ENCODE data around the gene OSMR. TPM values are rescaled to one million over a fixed set of nuclear protein-coding genes. Genes with fewer than 3 reads are reported as not detected.

OSMR gene
- total RNA-seq, 1 experiment from 2014 or later: 31.6 TPM

DNA sequence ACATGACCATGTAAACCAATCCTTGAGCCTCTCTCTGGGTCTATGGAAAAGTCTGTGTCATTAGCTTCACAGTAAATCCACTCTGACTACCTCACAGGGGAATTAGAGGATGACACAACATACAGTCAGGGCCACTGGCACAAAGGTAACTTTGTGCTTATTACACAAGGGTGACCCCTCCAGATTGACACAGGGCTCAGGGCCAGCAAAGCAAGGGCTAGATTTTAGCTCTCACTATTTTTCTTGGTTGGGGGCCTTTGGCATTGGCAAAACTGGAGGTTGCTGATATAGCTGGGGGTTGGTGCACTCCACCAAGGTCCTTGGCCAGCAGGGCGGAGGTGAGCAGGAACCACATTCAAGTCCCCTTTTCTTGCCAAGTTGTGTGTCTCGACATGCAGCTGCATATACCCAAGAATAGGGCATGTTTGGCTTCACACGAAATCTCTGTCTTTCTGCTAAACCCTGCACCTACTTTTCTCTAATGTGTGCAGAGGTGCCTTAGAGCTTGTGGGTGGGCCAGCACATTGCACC, 15.2 kb upstream of the OSMR start:
- no peaks in the 10 kb centered on the region for H3K27me3 ChIP-seq (replicated peaks; ENCODE audit: insufficient read depth, low read depth, low read length, poor library complexity)
- no peaks in the 10 kb centered on the region for H3K9me3 ChIP-seq (ENCODE audit: low read depth, low read length, poor library complexity, severe bottlenecking)
- DNase-seq (ENCODE audit: low spot score): no peak
- POLR2A ChIA-PET (ENCODE audit: low non-redundant PET): no interaction called here
- no TSS peak for BruUV-seq (replicated peaks)
- intact Hi-C loops (cut with micrococcal nuclease; ENCODE audit: unreplicated experiment): loop anchor here (5.0 kb wide), 1 partner anchor 92 kb away; no protein-coding TSS in a partner anchor
- TF ChIP-seq, protein P1, sequence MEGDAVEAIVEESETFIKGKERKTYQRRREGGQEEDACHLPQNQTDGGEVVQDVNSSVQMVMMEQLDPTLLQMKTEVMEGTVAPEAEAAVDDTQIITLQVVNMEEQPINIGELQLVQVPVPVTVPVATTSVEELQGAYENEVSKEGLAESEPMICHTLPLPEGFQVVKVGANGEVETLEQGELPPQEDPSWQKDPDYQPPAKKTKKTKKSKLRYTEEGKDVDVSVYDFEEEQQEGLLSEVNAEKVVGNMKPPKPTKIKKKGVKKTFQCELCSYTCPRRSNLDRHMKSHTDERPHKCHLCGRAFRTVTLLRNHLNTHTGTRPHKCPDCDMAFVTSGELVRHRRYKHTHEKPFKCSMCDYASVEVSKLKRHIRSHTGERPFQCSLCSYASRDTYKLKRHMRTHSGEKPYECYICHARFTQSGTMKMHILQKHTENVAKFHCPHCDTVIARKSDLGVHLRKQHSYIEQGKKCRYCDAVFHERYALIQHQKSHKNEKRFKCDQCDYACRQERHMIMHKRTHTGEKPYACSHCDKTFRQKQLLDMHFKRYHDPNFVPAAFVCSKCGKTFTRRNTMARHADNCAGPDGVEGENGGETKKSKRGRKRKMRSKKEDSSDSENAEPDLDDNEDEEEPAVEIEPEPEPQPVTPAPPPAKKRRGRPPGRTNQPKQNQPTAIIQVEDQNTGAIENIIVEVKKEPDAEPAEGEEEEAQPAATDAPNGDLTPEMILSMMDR (conservative IDR thresholded peaks at IDR 0.05; ENCODE audit: low read depth, low read length): no peak
- no peak for TF ChIP-seq EZH2 (IDR thresholded peaks at IDR 0.05; ENCODE audit: borderline replicate concordance, low read depth, low read length, poor library complexity, severe bottlenecking)
- H3K4me1 ChIP-seq (ENCODE audit: insufficient read depth, low read length, poor library complexity, severe bottlenecking): peaks cover 19% of the 10 kb centered on the region
- CTCF ChIA-PET: interaction anchor here (0.9 kb wide), 1 partner anchor 94 kb away, joined by 4 read pairs; no protein-coding TSS in a partner anchor
- no peak overlapping the region for H3K27ac ChIP-seq (ENCODE audit: low read depth, low read length, poor library complexity, severe bottlenecking)
- H3K36me3 ChIP-seq (ENCODE audit: insufficient read depth, low read length, poor library complexity, severe bottlenecking): no peaks in the 10 kb centered on the region
- no peak overlapping the region for H3K4me3 ChIP-seq (ENCODE audit: low read depth, low read length, poor library complexity, severe bottlenecking)

DNA sequence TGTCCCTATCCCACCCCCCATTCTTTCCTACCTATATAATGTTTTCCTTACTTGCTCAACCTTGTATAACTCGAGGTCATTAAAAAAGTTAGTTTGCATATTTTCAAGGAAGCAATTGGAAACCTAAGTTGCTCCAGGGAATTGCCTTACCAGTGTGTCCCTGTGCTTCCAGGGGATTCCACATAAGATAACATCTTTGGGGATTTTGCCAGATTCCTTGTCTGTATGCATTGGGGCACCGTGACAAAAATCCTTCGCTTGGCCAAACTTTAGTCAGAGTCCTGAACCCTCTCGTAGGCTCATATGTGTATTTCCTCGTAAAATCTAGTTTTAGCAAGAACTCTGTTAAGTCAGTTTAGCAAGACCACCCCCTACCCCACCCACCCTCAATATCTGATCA, 14.7 kb upstream of the OSMR start:
- no TSS peak for BruUV-seq (replicated peaks)
- intact Hi-C loops (cut with micrococcal nuclease; ENCODE audit: unreplicated experiment): loop anchor here (5.0 kb wide), 1 partner anchor 91 kb away; no protein-coding TSS in a partner anchor
- Histone ChIP-seq H3K27me3 (replicated peaks; ENCODE audit: insufficient read depth, low read depth, low read length, poor library complexity) (no peaks in the 10 kb centered on the region), H3K27ac (ENCODE audit: low read depth, low read length, poor library complexity, severe bottlenecking) (no peak overlapping the region), H3K4me3 (ENCODE audit: low read depth, low read length, poor library complexity, severe bottlenecking) (no peak overlapping the region), H3K9me3 (ENCODE audit: low read depth, low read length, poor library complexity, severe bottlenecking) (no peaks in the 10 kb centered on the region), H3K4me1 (ENCODE audit: insufficient read depth, low read length, poor library complexity, severe bottlenecking) (peaks cover 20% of the 10 kb centered on the region), H3K36me3 (ENCODE audit: insufficient read depth, low read length, poor library complexity, severe bottlenecking) (no peaks in the 10 kb centered on the region)
- ChIA-PET POLR2A (ENCODE audit: low non-redundant PET) (no interaction called here), CTCF (no interaction called here)
- DNase-seq (ENCODE audit: low spot score): no peak
- TF ChIP-seq EZH2 (IDR thresholded peaks at IDR 0.05; ENCODE audit: borderline replicate concordance, low read depth, low read length, poor library complexity, severe bottlenecking): no peak

DNA sequence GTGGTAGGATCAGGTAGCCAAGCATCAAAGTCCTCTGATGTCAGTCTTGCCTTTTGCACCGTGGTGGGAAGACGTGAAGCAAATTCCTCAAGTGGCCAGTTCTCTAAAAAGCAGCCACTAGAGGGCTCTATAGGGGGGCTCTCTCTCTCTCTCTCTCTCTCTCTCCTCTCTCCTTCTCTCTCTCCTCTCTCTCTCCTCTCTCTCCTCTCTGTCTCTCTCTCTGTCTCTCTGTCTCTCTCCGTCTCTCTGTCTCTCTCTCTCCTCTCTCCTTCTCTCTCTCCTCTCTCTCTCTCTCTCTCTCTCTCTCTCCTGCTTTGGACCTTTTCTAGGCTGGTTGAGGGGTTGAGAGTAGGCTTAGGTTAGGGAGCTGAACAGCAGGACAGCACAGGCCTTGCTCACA, 13.9 kb upstream of the OSMR start:
- intact Hi-C loops (cut with micrococcal nuclease; ENCODE audit: unreplicated experiment): loop anchor here (5.0 kb wide), 1 partner anchor 90 kb away; no protein-coding TSS in a partner anchor
- Histone ChIP-seq H3K27ac (ENCODE audit: low read depth, low read length, poor library complexity, severe bottlenecking) (no peak overlapping the region), H3K4me3 (ENCODE audit: low read depth, low read length, poor library complexity, severe bottlenecking) (no peak overlapping the region), H3K27me3 (replicated peaks; ENCODE audit: insufficient read depth, low read depth, low read length, poor library complexity) (no peaks in the 10 kb centered on the region), H3K4me1 (ENCODE audit: insufficient read depth, low read length, poor library complexity, severe bottlenecking) (peaks cover 22% of the 10 kb centered on the region), H3K36me3 (ENCODE audit: insufficient read depth, low read length, poor library complexity, severe bottlenecking) (no peaks in the 10 kb centered on the region), H3K9me3 (ENCODE audit: low read depth, low read length, poor library complexity, severe bottlenecking) (no peaks in the 10 kb centered on the region)
- ChIA-PET POLR2A (ENCODE audit: low non-redundant PET) (no interaction called here), CTCF (interaction anchor here (0.6 kb wide), 1 partner anchor 280 kb away, joined by 4 read pairs; no protein-coding TSS in a partner anchor)
- TF ChIP-seq, protein P1 (conservative IDR thresholded peaks at IDR 0.05; ENCODE audit: low read depth, low read length): peak; percentile 79
- TF ChIP-seq EZH2 (IDR thresholded peaks at IDR 0.05; ENCODE audit: borderline replicate concordance, low read depth, low read length, poor library complexity, severe bottlenecking): no peak
- peak; percentile 82 for DNase-seq (ENCODE audit: low spot score)
- no TSS peak for BruUV-seq (replicated peaks)

DNA sequence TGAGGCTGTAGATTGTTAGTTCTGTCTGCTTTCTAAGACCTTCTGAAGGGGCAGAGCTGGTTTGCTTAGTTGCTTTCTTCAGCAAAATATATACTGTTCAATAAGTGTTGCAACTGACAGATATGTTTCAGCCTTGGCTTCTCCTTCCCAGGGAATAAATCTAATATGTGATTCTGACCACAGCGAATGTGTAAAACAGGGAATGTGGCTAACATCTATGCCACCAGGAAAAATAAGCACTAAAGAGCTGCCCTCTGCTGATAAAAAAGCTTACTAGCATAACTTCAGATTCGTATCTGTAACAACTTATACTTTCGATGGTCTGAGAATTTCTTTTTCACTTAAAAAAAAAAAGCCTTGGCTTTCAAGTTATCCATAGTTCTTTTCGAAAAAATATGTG, 13.0 kb upstream of the OSMR start:
- ChIA-PET CTCF (interaction anchor here (1.2 kb wide), 1 partner anchor 391 kb away, joined by 7 read pairs; no protein-coding TSS in a partner anchor), POLR2A (ENCODE audit: low non-redundant PET) (no interaction called here)
- TF ChIP-seq, protein P1 (conservative IDR thresholded peaks at IDR 0.05; ENCODE audit: low read depth, low read length): 0 out of 2 replicates have a peak, but pooled peaks have one; percentile 19
- TF ChIP-seq EZH2 (IDR thresholded peaks at IDR 0.05; ENCODE audit: borderline replicate concordance, low read depth, low read length, poor library complexity, severe bottlenecking): no peak
- Histone ChIP-seq H3K9me3 (ENCODE audit: low read depth, low read length, poor library complexity, severe bottlenecking) (no peaks in the 10 kb centered on the region), H3K36me3 (ENCODE audit: insufficient read depth, low read length, poor library complexity, severe bottlenecking) (no peaks in the 10 kb centered on the region), H3K4me1 (ENCODE audit: insufficient read depth, low read length, poor library complexity, severe bottlenecking) (peaks cover 27% of the 10 kb centered on the region), H3K4me3 (ENCODE audit: low read depth, low read length, poor library complexity, severe bottlenecking) (no peak overlapping the region), H3K27ac (ENCODE audit: low read depth, low read length, poor library complexity, severe bottlenecking) (peak overlapping the region; percentile 9), H3K27me3 (replicated peaks; ENCODE audit: insufficient read depth, low read depth, low read length, poor library complexity) (no peaks in the 10 kb centered on the region)
- DNase-seq (ENCODE audit: low spot score): no peak
- BruUV-seq (replicated peaks): no TSS peak
- intact Hi-C loops (cut with micrococcal nuclease; ENCODE audit: unreplicated experiment): loop anchor here (5.0 kb wide), 1 partner anchor 89 kb away; no protein-coding TSS in a partner anchor

Measured in A673 (cell line).